H9 (cell line): Measurements from ENCODE around the gene CCNY. TPM values are rescaled to one million over a fixed set of nuclear protein-coding genes. Genes with fewer than 3 reads are reported as not detected.

Source experiments
- DNase-seq: peaks from one replicate; pipeline ENCODE4 v3.0.0-alpha.2; 2017
- H2AFZ ChIP-seq: one replicate; pipeline ENCODE4 v1.6.1; 2013; ENCODE audit warnings: mild to moderate bottlenecking, low read length, control low read depth, moderate library complexity
- H2AK5ac ChIP-seq: 2 replicates; pipeline ENCODE4 v1.6.1; 2013; ENCODE audit warnings: low read length, control low read depth, mixed read lengths; ENCODE audit not compliant: insufficient read length
- H2BK120ac ChIP-seq: one replicate; pipeline ENCODE4 v1.6.1; 2013; ENCODE audit warnings: low read depth, mild to moderate bottlenecking, low read length, control low read depth, inconsistent platforms; ENCODE audit not compliant: poor library complexity, severe bottlenecking
- H2BK12ac ChIP-seq: 2 replicates; pipeline ENCODE4 v1.6.1; 2013; ENCODE audit warnings: low read length, control low read depth, mixed read lengths, low read depth; ENCODE audit not compliant: insufficient read length
- H2BK15ac ChIP-seq: 2 replicates; pipeline ENCODE4 v1.6.1; 2013; ENCODE audit warnings: low read depth, low read length, control low read depth
- H2BK20ac ChIP-seq: one replicate; pipeline ENCODE4 v1.6.1; 2013; ENCODE audit warnings: low read depth, mild to moderate bottlenecking, low read length, control low read depth, inconsistent platforms; ENCODE audit not compliant: poor library complexity, severe bottlenecking
- H2BK5ac ChIP-seq: 2 replicates; pipeline ENCODE4 v1.6.1; 2013; ENCODE audit warnings: low read length, control low read depth, mixed read lengths; ENCODE audit not compliant: insufficient read length
- H3K14ac ChIP-seq: 2 replicates; pipeline ENCODE4 v1.6.1; 2013; ENCODE audit warnings: low read length, control low read depth; ENCODE audit not compliant: insufficient read depth
- H3K18ac ChIP-seq: 2 replicates; pipeline ENCODE4 v1.6.1; 2013; ENCODE audit warnings: low read depth, mild to moderate bottlenecking, mixed read lengths, low read length, control low read depth; ENCODE audit not compliant: insufficient read length
- H3K23ac ChIP-seq: 2 replicates; pipeline ENCODE4 v1.6.1; 2013; ENCODE audit warnings: low read length, control low read depth, mixed read lengths, low read depth; ENCODE audit not compliant: insufficient read length
- H3K23me2 ChIP-seq: 2 replicates; pipeline ENCODE4 v1.6.1; 2013; ENCODE audit warnings: low read depth, mild to moderate bottlenecking, mixed read lengths, low read length, control low read depth; ENCODE audit not compliant: insufficient read length, poor library complexity, severe bottlenecking
- H3K27ac ChIP-seq: 2 replicates; pipeline ENCODE4 v1.5.1; 2013; ENCODE audit warnings: low read length, control low read depth, mixed read lengths, low read depth; ENCODE audit not compliant: insufficient read length
- H3K27me3 ChIP-seq: 2 replicates; pipeline ENCODE4 v1.6.1; 2013; ENCODE audit warnings: low read length, control low read depth, inconsistent platforms; ENCODE audit not compliant: insufficient read depth
- H3K4ac ChIP-seq: 2 replicates; pipeline ENCODE4 v1.6.1; 2013; ENCODE audit warnings: low read depth, mild to moderate bottlenecking, control low read depth, inconsistent platforms, low read length, moderate library complexity
- H3K4me1 ChIP-seq: 2 replicates; pipeline ENCODE4 v1.6.1; 2013; ENCODE audit warnings: low read length, control low read depth, inconsistent platforms; ENCODE audit not compliant: insufficient read depth
- H3K4me2 ChIP-seq: 2 replicates; pipeline ENCODE4 v1.6.1; 2013; ENCODE audit warnings: low read length, control low read depth, mixed read lengths; ENCODE audit not compliant: insufficient read length, insufficient read depth
- H3K56ac ChIP-seq: 2 replicates; pipeline ENCODE4 v1.6.1; 2013; ENCODE audit warnings: low read depth, mild to moderate bottlenecking, mixed read lengths, low read length, control low read depth; ENCODE audit not compliant: insufficient read length
- H3K79me1 ChIP-seq: 2 replicates; pipeline ENCODE4 v1.6.1; 2013; ENCODE audit warnings: low read depth, mild to moderate bottlenecking, moderate library complexity, low read length, control low read depth, inconsistent platforms; ENCODE audit not compliant: insufficient read depth, poor library complexity, severe bottlenecking
- H3K79me2 ChIP-seq: 2 replicates; pipeline ENCODE4 v1.6.1; 2013; ENCODE audit warnings: low read length, control low read depth, inconsistent platforms; ENCODE audit not compliant: insufficient read depth
- H3K9ac ChIP-seq: 2 replicates; pipeline ENCODE4 v1.6.1; 2013; ENCODE audit warnings: low read length, control low read depth, mixed read lengths; ENCODE audit not compliant: insufficient read length; ENCODE audit errors: extremely low read depth
- H3K9me3 ChIP-seq: one replicate; pipeline ENCODE4 v1.6.1; 2013; ENCODE audit warnings: low read depth, low read length, inconsistent platforms; ENCODE audit not compliant: control insufficient read depth
- H3T11ph ChIP-seq: one replicate; pipeline ENCODE4 v1.6.1; 2013; ENCODE audit warnings: mild to moderate bottlenecking, low read length, control low read depth, inconsistent platforms
- H4K20me1 ChIP-seq: one replicate; pipeline ENCODE4 v1.6.1; 2013; ENCODE audit not compliant: control insufficient read depth, insufficient read length, insufficient read depth
- H4K5ac ChIP-seq: 2 replicates; pipeline ENCODE4 v1.6.1; 2013; ENCODE audit warnings: low read depth, mild to moderate bottlenecking, mixed read lengths, low read length, control low read depth; ENCODE audit not compliant: insufficient read length
- H4K8ac ChIP-seq: replicated peaks from 2 replicates; pipeline ENCODE4 v1.6.1; 2013; ENCODE audit warnings: low read length, control low read depth, mixed read lengths, low read depth; ENCODE audit not compliant: insufficient read length
- H4K91ac ChIP-seq: 2 replicates; pipeline ENCODE4 v1.6.1; 2013; ENCODE audit warnings: low read depth, mild to moderate bottlenecking, moderate library complexity, mixed read lengths, low read length, control low read depth; ENCODE audit not compliant: insufficient read length
- H3K27ac Mint-ChIP-seq, 3 experiments: 2 replicates in 2 of 3; 3 replicates in 1 of 3; pipeline ENCODE4 v1.8.0; 2020 to 2021; ENCODE audit warnings: mixed read lengths in 3 of 3, mild to moderate bottlenecking in 1 of 3, moderate library complexity in 1 of 3
- H3K27me3 Mint-ChIP-seq: 2 replicates; pipeline ENCODE4 v1.8.0; 2021; ENCODE audit warnings: low read depth, mild to moderate bottlenecking, moderate library complexity, mixed read lengths
- H3K36me3 Mint-ChIP-seq, 3 experiments: 2 replicates in 2 of 3; 3 replicates in 1 of 3; pipeline ENCODE4 v1.8.0; 2020 to 2021; ENCODE audit warnings: low read depth in 3 of 3, mixed read lengths in 3 of 3; ENCODE audit not compliant: insufficient read depth in 1 of 3
- H3K4me1 Mint-ChIP-seq, 2 experiments: 2 replicates each; pipeline ENCODE4 v1.8.0; 2020; ENCODE audit warnings: mixed read lengths in 2 of 2
- H3K4me3 Mint-ChIP-seq, 2 experiments: 2 replicates in 1 of 2; 3 replicates in 1 of 2; pipeline ENCODE4 v1.8.0; 2020 to 2021; ENCODE audit warnings: mild to moderate bottlenecking in 2 of 2, mixed read lengths in 2 of 2, moderate library complexity in 1 of 2
- H3K9me3 Mint-ChIP-seq, 2 experiments: 2 replicates in 1 of 2; 3 replicates in 1 of 2; pipeline ENCODE4 v1.8.0; 2020; ENCODE audit warnings: mild to moderate bottlenecking in 2 of 2, mixed read lengths in 2 of 2, moderate library complexity in 1 of 2
- CTCF ChIP-seq: fragments of 200-600 bp; sonication (generic); conservative IDR thresholded peaks from 3 replicates; pipeline ENCODE4 v1.8.0; 2021; ENCODE audit warnings: antibody characterized with exemption, mild to moderate bottlenecking
- whole genome bisulfite sequencing: extraction: QIAGEN DNeasy Blood & Tissue Kit; methylation state at CpG from one replicate; pipeline ENCODE4 v1.1.7; 2013; ENCODE audit warnings: missing lambda C conversion rate, low lambda C conversion rate, mixed read lengths; ENCODE audit not compliant: insufficient read length; ENCODE audit errors: extremely low coverage; 5-methylcytosine and 5-hydroxymethylcytosine counted together
- total RNA-seq: library from RNA; stranded (reverse); gene quantifications from 2 replicates; pipeline ENCODE4 v1.2.1, GENCODE V29; 2021

CCNY gene
- total RNA-seq, 1 experiment from 2014 or later: 62.1 TPM

GRCh38 chr10:35572583-35572982, 236.3 kb downstream of the CCNY start:
- no CpG with 5 or more reads among the region's 1 CpG for WGBS
- Histone ChIP-seq H4K5ac (no peak overlapping the region), H3K79me1 (no peaks in the 10 kb centered on the region), H2BK20ac (no peak overlapping the region), H3K4me1 (no peaks in the 10 kb centered on the region), H2BK12ac (no peak overlapping the region), H4K20me1 (no peaks in the 10 kb centered on the region), H3K14ac (no peak overlapping the region), H3K9ac (no peak overlapping the region), H3K79me2 (no peaks in the 10 kb centered on the region), H2BK120ac (no peak overlapping the region), H3K27me3 (no peaks in the 10 kb centered on the region), H2BK15ac (no peak overlapping the region), H2AK5ac (no peak overlapping the region), H3K9me3 (no peaks in the 10 kb centered on the region), H3K23ac (no peak overlapping the region), H3T11ph (no peak overlapping the region), H2BK5ac (no peak overlapping the region), H3K27ac (no peak overlapping the region), H4K8ac (no peak overlapping the region), H3K18ac (no peak overlapping the region), H3K4me2 (no peak overlapping the region), H4K91ac (no peak overlapping the region), H3K4ac (no peak overlapping the region), H3K56ac (no peak overlapping the region), H2AFZ (no peak overlapping the region), H3K23me2 (no peaks in the 10 kb centered on the region)
- Mint-ChIP-seq H3K27ac (no peak overlapping the region), H3K9me3 (no peaks in the 10 kb centered on the region; a peak in 3 of 5 replicates), H3K27me3 (no peaks in the 10 kb centered on the region), H3K36me3 (peaks cover 7 to 27% (median 11%) of the 10 kb centered on the region in 3 experiments; a peak in 6 of 7 replicates), H3K4me1 (peaks cover 11 to 13% of the 10 kb centered on the region in 2 experiments), H3K4me3 (no peak overlapping the region)
- TF ChIP-seq CTCF: no peak
- no peak for DNase-seq
